Measurements from ENCODE around the gene VSTM1. TPM values are rescaled to one million over a fixed set of nuclear protein-coding genes. Genes with fewer than 3 reads are reported as not detected.
"Not testable (repeated sequence)": the region's sequence is repeated elsewhere in the genome, so short reads cannot be mapped to it uniquely, and the experiment has no call there.

VSTM1 gene
- total RNA-seq, 2 donors from 2014 or later, result not detected

DNA sequence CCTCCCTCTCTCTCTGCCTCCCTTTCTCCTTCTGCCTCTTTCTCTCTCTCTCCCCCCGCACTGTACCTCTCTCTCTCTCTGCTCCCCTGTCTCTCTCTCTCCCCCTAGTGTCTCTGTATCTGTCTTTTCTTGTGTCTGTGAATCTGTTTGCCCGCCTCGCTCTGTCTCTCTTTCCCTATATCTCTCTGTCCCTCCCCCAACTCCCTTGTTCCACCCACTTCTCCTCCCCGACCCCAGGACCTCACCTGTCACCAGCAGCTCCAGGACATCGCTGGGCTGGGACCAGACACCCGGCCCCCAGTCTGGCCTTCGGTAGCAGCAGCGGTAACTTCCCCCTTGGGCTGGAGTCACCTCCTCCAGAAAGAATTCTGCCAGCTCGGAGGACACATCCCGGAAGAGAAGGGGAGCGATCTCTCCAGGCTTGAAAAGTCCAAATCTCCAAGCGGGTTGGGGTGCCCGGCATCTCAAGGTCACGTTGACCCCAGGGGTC lies 33.0 kb upstream of the VSTM1 start:
- peak overlapping the region in 1 of 2 donors; percentile 25 for H3K4me3 ChIP-seq
- no peak for DNase-seq (ENCODE audit: low spot score)
- no peaks in the 10 kb centered on the region for H3K36me3 ChIP-seq
- peak overlapping the region in 1 of 2 donors; percentile 26 for H3K27ac ChIP-seq
- no peaks in the 10 kb centered on the region for H3K27me3 ChIP-seq
- no peaks in the 10 kb centered on the region for H3K9me3 ChIP-seq
- H3K4me1 ChIP-seq, result peaks cover 0 to 11% of the 10 kb centered on the region in 2 donors
- TF ChIP-seq, protein P1, sequence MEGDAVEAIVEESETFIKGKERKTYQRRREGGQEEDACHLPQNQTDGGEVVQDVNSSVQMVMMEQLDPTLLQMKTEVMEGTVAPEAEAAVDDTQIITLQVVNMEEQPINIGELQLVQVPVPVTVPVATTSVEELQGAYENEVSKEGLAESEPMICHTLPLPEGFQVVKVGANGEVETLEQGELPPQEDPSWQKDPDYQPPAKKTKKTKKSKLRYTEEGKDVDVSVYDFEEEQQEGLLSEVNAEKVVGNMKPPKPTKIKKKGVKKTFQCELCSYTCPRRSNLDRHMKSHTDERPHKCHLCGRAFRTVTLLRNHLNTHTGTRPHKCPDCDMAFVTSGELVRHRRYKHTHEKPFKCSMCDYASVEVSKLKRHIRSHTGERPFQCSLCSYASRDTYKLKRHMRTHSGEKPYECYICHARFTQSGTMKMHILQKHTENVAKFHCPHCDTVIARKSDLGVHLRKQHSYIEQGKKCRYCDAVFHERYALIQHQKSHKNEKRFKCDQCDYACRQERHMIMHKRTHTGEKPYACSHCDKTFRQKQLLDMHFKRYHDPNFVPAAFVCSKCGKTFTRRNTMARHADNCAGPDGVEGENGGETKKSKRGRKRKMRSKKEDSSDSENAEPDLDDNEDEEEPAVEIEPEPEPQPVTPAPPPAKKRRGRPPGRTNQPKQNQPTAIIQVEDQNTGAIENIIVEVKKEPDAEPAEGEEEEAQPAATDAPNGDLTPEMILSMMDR (IDR thresholded peaks at IDR 0.05), result peak in 1 of 2 donors; percentile 25

DNA sequence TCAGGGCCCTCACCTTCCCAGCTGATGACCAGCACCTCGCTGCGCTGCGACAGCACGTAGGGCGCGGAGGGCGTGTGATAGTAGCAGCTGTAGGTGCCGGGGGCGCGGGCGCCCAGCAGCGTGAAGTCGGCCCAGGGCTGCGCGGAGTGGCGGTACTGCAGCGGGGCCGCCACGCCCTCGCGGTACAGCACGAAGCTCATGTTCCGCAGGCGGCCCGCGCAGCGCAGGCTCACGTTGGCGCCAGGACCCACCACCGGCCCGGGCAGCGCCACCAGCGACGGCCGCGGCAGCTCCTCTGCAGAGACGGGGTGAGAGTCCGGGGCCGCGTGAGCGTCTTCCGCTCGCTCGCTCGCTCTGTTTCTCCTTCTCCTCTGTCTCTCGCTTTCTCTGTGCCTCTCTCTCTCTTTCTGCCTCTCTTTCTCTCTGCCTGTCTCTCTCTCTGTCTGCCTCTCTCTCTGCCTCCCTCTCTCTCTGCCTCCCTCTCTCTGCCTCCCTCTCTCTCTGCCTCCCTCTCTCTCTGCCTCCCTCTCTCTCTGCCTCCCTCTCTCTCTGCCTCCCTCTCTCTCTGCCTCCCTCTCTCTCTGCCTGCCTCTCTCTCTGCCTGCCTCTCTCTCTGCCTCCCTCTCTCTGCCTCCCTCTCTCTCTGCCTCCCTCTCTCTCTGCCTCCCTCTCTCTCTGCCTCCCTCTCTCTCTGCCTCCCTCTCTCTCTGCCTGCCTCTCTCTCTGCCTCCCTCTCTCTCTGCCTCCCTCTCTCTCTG lies 32.3 kb upstream of the VSTM1 start:
- not testable (repeated sequence) for H3K27ac ChIP-seq; H3K27me3 ChIP-seq; H3K9me3 ChIP-seq; DNase-seq (ENCODE audit: low spot score); H3K36me3 ChIP-seq
- Histone ChIP-seq H3K4me3 (peak overlapping the region in 1 of 2 donors; percentile 41), H3K4me1 (peaks cover 0 to 11% of the 10 kb centered on the region in 2 donors)
- TF ChIP-seq, protein P1 (IDR thresholded peaks at IDR 0.05), result peak in 1 of 2 donors; percentile 48

DNA sequence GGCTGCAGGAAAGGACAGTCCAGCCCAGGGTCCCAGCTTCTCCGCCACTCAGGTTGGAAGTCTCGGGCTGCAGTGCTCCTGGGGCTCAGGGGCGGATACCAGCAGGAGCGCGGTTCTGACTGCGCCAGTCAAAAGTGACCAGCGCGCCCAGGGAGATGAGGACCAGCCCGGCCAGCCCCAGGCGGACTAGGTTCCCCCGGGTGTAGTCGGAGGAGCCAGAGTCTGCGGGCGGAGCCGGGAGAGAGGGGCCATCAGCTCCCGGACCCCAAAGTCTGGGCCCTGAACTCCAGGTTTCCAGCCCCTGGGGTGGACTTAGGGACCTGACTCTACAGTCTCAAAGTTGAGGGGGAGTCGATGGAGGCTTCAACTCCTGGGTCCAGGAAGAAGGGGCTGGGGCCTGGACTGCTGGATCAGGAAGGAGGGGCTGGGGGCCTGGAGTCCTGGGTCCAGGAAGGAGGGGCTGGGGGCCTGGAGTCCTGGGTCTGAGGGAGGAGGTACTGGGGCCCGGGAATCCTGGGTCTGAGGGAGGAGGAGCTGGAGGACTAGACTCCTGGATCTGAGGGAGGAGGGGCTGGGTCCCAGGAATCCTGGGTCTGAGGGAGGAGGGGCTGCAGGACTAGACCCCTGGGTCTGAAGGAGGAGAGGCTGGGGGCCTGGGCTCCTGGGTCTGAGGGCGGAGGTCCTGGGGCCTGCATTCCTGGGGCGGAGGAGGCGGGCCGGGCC lies 31.6 kb upstream of the VSTM1 start:
- Histone ChIP-seq H3K9me3 (no peaks in the 10 kb centered on the region), H3K27me3 (no peaks in the 10 kb centered on the region), H3K4me1 (peaks cover 0 to 11% of the 10 kb centered on the region in 2 donors), H3K27ac (no peak overlapping the region), H3K36me3 (no peaks in the 10 kb centered on the region), H3K4me3 (peak overlapping the region in 1 of 2 donors; percentile 41)
- TF ChIP-seq, protein P1 (IDR thresholded peaks at IDR 0.05), result no peak
- DNase-seq (ENCODE audit: low spot score), result no peak

DNA sequence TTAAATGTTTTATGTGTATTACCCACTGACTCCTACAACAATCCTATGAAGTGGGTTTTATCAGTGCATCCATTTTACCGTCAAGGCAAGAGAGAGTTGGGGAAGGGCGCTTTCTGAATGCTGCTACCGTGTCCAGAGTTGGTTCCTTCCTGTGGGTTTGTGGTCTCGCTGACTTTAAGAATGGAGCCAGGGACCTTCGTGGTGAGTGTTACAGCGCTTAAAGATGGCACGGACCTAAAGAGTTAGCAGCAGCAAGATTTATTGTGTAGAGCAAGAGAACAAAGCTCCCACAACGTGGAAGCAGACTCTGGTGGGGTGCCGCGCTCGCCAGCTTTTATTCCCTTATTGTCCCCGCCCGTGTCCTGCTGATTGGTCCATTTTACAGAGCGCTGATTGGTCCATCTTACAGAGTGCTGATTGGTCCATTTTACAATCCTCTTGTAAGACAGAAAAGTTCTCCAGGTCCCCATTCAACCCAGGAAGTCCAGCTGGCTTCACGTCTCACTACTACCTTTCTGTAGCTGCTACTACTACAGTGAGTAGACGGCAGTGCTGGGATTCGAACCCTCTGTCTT lies 30.8 kb upstream of the VSTM1 start:
- Histone ChIP-seq H3K9me3 (no peaks in the 10 kb centered on the region), H3K36me3 (no peaks in the 10 kb centered on the region), H3K27me3 (no peaks in the 10 kb centered on the region), H3K4me3 (no peak overlapping the region), H3K4me1 (peaks cover 0 to 11% of the 10 kb centered on the region in 2 donors), H3K27ac (no peak overlapping the region)
- DNase-seq (ENCODE audit: low spot score), result no peak
- TF ChIP-seq, protein P1 (IDR thresholded peaks at IDR 0.05), result no peak

DNA sequence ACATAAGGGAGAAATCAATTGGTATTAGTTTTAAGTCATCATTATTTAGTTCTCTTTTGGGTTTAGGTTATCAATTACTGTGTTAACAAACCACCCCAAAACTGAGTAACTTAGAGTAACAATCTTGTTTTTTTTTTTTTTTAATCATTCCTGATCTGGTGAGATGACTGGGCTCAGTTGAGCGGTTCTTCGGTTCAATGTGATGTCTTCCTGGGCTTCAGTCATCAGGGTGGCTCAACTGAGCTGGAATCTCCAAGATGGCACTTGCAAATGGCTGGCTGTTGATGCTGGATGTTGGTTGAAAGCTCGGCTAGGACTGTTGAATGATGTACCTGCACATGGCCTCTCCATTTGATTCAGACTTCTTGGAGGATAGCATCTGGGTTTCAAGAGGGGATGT lies 20.7 kb upstream of the VSTM1 start:
- TF ChIP-seq, protein P1 (IDR thresholded peaks at IDR 0.05), result no peak
- H3K27ac ChIP-seq, result no peak overlapping the region
- DNase-seq (ENCODE audit: low spot score), result no peak
- no peaks in the 10 kb centered on the region for H3K36me3 ChIP-seq
- peaks cover 0 to 15% of the 10 kb centered on the region in 2 donors for H3K9me3 ChIP-seq
- H3K27me3 ChIP-seq, result no peaks in the 10 kb centered on the region
- no peaks in the 10 kb centered on the region for H3K4me1 ChIP-seq
- H3K4me3 ChIP-seq, result no peak overlapping the region

Measured in right atrium auricular region (tissue), 2 donors.